ENCODE results near the gene FAM209A. TPM values are rescaled to one million over a fixed set of nuclear protein-coding genes. Genes with fewer than 3 reads are reported as not detected.

Gene FAM209A
- total RNA-seq, 1 donor from 2014 or later = not detected

DNA sequence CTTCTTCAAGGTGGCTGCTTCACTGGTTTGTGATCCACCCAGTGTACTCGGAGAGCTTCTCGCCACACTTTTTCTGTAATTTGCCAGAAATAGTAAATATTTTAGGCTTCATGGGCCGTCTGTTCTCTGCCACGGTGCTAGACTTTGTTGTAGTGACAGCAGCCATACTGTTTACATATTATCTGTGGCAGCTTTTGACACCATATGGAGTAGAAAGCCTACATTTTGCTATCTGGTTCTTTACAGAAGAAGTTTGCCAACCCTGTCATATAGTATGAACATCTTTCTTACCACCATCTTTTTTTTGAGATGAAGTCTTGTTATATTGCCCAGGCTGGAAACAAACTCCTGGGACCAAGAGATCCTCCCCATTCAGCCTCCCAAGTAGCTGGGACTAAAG, 41.0 kb downstream of the FAM209A start:
- Mint-ChIP-seq H3K9me3 (ENCODE audit: unreplicated experiment) (peaks cover 2% of the 10 kb centered on the region), H3K4me3 (ENCODE audit: unreplicated experiment) (no peak overlapping the region), H3K27ac (ENCODE audit: unreplicated experiment) (no peak overlapping the region), H3K36me3 (ENCODE audit: unreplicated experiment) (no peaks in the 10 kb centered on the region), H3K4me1 (ENCODE audit: low read depth, unreplicated experiment) (no peaks in the 10 kb centered on the region), H3K27me3 (ENCODE audit: unreplicated experiment) (no peaks in the 10 kb centered on the region)
- TF ChIP-seq, protein P1, sequence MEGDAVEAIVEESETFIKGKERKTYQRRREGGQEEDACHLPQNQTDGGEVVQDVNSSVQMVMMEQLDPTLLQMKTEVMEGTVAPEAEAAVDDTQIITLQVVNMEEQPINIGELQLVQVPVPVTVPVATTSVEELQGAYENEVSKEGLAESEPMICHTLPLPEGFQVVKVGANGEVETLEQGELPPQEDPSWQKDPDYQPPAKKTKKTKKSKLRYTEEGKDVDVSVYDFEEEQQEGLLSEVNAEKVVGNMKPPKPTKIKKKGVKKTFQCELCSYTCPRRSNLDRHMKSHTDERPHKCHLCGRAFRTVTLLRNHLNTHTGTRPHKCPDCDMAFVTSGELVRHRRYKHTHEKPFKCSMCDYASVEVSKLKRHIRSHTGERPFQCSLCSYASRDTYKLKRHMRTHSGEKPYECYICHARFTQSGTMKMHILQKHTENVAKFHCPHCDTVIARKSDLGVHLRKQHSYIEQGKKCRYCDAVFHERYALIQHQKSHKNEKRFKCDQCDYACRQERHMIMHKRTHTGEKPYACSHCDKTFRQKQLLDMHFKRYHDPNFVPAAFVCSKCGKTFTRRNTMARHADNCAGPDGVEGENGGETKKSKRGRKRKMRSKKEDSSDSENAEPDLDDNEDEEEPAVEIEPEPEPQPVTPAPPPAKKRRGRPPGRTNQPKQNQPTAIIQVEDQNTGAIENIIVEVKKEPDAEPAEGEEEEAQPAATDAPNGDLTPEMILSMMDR (IDR thresholded peaks at IDR 0.05; ENCODE audit: partially characterized antibody, unreplicated experiment) = no peak
- no peak for DNase-seq

DNA sequence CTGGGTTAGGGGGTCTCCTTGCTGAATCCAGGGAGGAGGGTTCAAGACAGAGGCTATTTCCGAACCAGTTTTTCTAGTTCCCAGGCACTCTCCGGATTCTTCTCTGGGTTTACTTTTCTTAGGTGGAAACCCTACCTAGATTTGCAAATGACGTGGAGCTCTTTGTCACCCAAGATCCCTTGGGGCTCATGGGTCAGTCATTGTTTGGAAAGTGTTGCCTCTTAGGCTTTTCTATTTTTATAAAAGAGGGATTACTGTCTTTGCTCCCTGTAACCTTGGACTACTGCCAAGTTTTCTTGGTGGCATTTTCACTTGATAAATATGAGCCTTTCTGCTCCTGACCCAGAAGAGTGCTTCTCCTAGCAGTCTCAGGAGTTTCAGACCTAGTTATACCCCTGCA, 42.1 kb downstream of the FAM209A start:
- Mint-ChIP-seq H3K27me3 (ENCODE audit: unreplicated experiment) (no peaks in the 10 kb centered on the region), H3K4me1 (ENCODE audit: low read depth, unreplicated experiment) (no peaks in the 10 kb centered on the region), H3K4me3 (ENCODE audit: unreplicated experiment) (no peak overlapping the region), H3K9me3 (ENCODE audit: unreplicated experiment) (peaks cover 2% of the 10 kb centered on the region), H3K27ac (ENCODE audit: unreplicated experiment) (no peak overlapping the region), H3K36me3 (ENCODE audit: unreplicated experiment) (no peaks in the 10 kb centered on the region)
- no peak for DNase-seq
- TF ChIP-seq, protein P1 (IDR thresholded peaks at IDR 0.05; ENCODE audit: partially characterized antibody, unreplicated experiment) = no peak

DNA sequence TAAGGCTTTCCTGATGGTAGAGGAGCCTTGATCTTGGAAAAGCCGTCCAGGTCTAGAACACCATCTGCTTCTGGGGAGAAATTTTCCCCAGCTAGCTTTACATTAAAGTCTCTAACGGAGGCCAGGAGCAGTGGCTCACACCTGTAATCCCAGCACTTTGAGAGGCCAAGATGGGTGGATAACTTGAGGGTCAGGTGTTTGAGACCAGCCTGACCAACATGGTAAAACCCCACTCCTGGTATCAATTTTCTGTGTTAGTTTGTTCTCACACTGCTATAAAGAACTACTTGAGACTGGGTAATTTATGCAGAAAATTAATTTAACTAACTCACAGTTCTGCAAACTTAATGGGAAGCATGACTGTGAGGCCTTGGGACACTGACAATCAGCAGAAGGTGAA, 46.3 kb downstream of the FAM209A start:
- DNase-seq = no peak
- H3K27me3 Mint-ChIP-seq (ENCODE audit: unreplicated experiment) = no peaks in the 10 kb centered on the region
- no peaks in the 10 kb centered on the region for H3K36me3 Mint-ChIP-seq (ENCODE audit: unreplicated experiment)
- H3K27ac Mint-ChIP-seq (ENCODE audit: unreplicated experiment) = no peak overlapping the region
- no peak overlapping the region for H3K4me3 Mint-ChIP-seq (ENCODE audit: unreplicated experiment)
- TF ChIP-seq, protein P1 (IDR thresholded peaks at IDR 0.05; ENCODE audit: partially characterized antibody, unreplicated experiment) = no peak
- peaks cover 2% of the 10 kb centered on the region for H3K9me3 Mint-ChIP-seq (ENCODE audit: unreplicated experiment)
- H3K4me1 Mint-ChIP-seq (ENCODE audit: low read depth, unreplicated experiment) = peaks cover 2% of the 10 kb centered on the region

DNA sequence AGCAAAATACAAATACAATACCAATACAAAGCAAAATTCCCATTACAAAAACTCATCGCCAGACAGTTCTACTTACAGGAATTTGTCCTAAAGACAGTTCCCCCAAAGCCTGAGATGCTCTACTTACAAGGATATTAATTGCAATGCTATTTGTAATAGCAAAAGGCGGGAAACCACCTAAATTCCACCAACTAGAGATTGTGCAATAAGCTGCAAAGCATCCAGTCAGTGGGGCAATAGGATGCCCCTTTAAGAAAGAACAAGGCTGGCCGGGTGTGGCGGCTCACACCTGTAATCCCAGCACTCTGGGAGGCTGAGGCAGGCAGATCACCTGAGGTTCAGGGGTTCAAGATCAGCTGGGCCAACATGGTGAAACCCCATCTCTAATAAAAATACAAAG, 47.6 kb downstream of the FAM209A start:
- Mint-ChIP-seq H3K4me1 (ENCODE audit: low read depth, unreplicated experiment) (peaks cover 2% of the 10 kb centered on the region), H3K9me3 (ENCODE audit: unreplicated experiment) (peaks cover 2% of the 10 kb centered on the region), H3K27ac (ENCODE audit: unreplicated experiment) (no peak overlapping the region), H3K4me3 (ENCODE audit: unreplicated experiment) (no peak overlapping the region), H3K36me3 (ENCODE audit: unreplicated experiment) (no peaks in the 10 kb centered on the region), H3K27me3 (ENCODE audit: unreplicated experiment) (peaks cover 3% of the 10 kb centered on the region)
- DNase-seq = no peak
- TF ChIP-seq, protein P1 (IDR thresholded peaks at IDR 0.05; ENCODE audit: partially characterized antibody, unreplicated experiment) = no peak

DNA sequence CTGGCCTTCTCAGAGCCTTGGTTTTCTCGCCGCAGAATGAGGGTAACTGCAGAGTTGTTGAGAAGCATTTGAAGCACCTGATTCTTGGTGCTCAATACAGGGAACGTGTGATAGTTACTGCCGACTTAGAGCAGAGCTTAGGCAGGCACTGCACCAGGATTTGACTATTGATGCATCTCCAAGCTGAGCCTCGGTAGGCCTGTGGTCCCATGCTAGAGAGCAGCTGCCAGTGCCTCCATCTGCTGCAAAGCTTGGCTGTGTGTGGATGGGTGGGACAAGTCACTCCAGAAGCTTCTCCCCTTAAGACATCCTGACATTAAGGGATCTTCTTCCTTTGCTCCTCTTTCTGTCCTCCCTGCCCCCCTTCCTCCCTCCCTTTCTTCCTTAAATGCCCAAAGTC, 49.4 kb downstream of the FAM209A start:
- no peak overlapping the region for H3K27ac Mint-ChIP-seq (ENCODE audit: unreplicated experiment)
- peaks cover 2% of the 10 kb centered on the region for H3K9me3 Mint-ChIP-seq (ENCODE audit: unreplicated experiment)
- H3K36me3 Mint-ChIP-seq (ENCODE audit: unreplicated experiment) = no peaks in the 10 kb centered on the region
- peaks cover 2% of the 10 kb centered on the region for H3K4me1 Mint-ChIP-seq (ENCODE audit: low read depth, unreplicated experiment)
- DNase-seq = no peak
- TF ChIP-seq, protein P1 (IDR thresholded peaks at IDR 0.05; ENCODE audit: partially characterized antibody, unreplicated experiment) = no peak
- no peak overlapping the region for H3K4me3 Mint-ChIP-seq (ENCODE audit: unreplicated experiment)
- H3K27me3 Mint-ChIP-seq (ENCODE audit: unreplicated experiment) = peaks cover 3% of the 10 kb centered on the region
